Right renal pelvis (tissue), 4 donors: ENCODE data around the gene UBA5. TPM values are rescaled to one million over a fixed set of nuclear protein-coding genes. Genes with fewer than 3 reads are reported as not detected.

Source experiments
- DNase-seq, 4 donors: peaks; one replicate each; pipeline ENCODE4 v3.0.0-alpha.2; 2013; ENCODE audit warnings: low read depth in 4 of 4, low spot score in 3 of 4, missing footprints in 1 of 4
- polyA plus RNA-seq, 4 donors: library from polyadenylated mRNA; unstranded; fragments of 120-200 nt; gene quantifications; one replicate each; pipeline ENCODE4 v1.2.1, GENCODE V29; 2013; ENCODE audit not compliant: insufficient read length in 4 of 4

The UBA5 gene
- polyA plus RNA-seq, 4 donors = 56.0 to 74.2 (median 66.7) TPM

DNA sequence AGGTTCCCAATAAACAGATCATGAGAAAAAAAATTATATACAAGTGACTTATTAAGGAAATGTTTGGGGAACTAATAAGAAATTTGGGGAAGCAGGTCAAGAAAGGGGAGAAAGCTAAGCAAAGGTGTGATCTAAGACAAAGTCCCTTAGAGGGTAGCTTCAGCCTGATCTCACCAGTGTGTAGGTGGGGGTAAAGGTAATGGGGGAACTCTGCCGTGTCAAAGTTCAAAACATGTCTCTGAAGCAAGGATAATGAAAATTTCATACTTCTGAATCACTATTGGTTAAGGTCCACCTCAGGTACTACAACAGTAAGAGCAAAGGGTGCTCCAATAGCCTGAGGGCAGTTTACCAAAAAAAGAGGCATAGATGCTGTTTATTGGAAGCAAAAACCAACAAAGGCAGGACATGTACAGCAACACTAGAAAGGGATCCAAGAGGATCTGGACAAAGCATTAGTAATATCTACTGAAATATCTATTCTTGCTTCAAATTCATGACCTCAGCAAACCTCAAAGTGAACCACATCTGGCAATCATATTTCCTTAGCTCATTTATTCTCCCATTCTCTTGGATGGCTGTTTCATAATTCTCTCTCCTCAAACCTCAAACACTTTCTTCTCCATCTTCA, 7.4 kb upstream of the UBA5 start:
- no peak for DNase-seq

GRCh38 chr3:132654190-132654589, 5.9 kb upstream of the UBA5 start:
- no peak for DNase-seq

- peak in 1 of 4 donors; percentile 8 for DNase-seq
These were observed 5.4 kb upstream of the UBA5 start for GRCh38 chr3:132654721-132655120.

GRCh38 chr3:132655471-132655870, 4.7 kb upstream of the UBA5 start:
- DNase-seq = no peak

DNA sequence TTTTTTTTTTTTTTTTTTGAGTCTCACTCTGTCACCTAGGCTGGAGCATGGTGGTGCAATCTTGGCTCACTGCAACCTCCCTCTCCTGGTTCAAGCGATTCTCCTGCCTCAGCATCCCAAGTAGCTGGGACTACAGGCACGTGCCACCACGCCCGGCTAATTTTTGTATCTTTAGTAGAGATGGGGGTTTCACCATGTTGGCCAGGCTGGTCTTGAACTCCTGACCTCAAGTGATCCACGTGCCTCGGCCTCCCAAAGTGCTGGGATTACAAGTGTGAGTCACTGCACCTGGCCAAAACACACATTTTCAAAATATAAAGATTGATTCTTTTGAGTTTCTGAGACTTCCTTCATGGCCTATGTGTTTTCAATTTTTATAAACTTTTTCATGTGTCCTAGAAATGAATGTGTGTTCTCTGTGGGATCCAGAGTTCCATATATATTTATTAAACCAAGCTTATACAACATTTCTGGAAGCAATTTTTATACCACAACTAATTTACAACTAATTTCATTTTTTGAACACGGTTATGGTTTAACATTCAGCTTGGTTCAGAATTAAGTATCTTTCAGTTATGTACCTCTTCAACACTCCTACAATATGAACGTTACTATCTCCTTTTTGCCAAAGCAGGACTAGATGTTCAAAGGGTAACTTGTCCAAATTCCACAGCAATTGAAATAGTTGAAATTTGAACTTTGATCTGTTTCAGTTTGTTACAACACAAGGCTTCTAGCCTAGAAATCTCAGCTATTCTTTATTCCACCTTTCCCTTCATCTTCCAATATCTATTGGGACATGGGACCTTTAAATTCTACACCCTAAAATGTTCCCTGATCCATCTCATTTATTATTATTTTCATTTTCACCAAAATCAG, 2.0 kb upstream of the UBA5 start:
- DNase-seq = no peak

DNA sequence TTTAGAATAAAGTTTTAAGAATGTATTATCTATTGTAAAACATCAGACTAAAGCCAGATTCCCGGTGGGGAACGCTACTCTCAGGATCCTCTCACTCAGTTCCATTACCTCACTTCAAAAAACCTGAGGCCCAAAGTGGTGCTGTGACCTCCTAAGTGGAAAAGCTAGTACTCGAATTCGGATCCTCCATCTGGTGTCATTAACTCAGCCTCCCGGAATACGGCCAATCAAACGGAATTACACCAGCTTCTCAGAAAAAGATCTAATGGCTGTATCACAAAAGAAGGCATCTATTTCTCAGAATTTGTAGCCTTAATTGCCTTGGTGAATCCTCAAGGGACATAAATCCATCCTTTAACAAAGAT, 1.1 kb upstream of the UBA5 start:
- no peak for DNase-seq

- DNase-seq = peak in 3 of 4 donors; percentile 56 to 67 (median 65)
These were observed 621 bp upstream of the UBA5 start, which contains the start of gene ACAD11 for GRCh38 chr3:132659365-132660051. ACAD11 (minus strand) TSS chr3:132659809; CDS start chr3:132659751, 58 bp downstream.

GRCh38 chr3:132660811-132661070, 612 bp downstream of the UBA5 start:
- DNase-seq = no peak

DNA sequence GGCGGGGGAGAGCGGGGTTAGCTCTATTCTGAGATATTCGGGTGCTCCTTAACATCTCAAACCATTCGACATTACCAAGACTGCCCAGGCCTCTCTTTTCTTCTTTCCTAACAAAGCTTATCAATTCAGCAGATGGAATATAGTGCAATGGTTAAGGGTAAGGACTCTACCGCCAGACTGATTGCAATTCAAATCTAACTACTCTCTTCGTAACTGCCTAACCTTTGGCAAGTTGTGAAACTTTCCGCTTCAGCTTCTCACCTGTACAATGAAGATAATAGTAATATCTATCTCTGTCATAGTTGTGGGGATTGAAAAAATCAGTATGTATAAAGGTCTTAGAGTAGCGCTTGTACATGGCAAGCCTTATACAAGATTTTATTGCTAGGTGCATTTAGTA, 972 bp downstream of the UBA5 start:
- DNase-seq = no peak

DNA sequence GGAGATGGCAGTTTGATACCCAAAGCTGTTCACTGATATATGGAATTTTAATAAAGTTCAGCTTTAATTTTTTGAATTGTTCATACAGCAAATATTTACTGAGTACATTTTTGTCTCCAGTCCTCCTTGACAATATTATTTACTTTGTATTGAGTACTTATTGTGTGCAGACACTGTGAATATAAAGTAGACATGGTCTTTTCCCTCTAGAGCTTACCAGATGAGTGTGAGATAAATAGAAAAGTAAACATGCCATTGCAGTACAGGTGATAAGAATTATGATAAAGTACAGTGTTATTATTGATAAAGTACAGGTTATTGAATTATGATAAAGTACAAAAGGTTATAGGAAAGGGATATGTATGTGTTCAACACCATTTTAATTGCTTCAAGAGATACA, 2.1 kb downstream of the UBA5 start:
- no peak for DNase-seq

- no peak for DNase-seq
These were observed 5.2 kb downstream of the UBA5 start for GRCh38 chr3:132665230-132665745.

- no peak for DNase-seq
These were observed 9.2 kb downstream of the UBA5 start for GRCh38 chr3:132669256-132669777.

DNA sequence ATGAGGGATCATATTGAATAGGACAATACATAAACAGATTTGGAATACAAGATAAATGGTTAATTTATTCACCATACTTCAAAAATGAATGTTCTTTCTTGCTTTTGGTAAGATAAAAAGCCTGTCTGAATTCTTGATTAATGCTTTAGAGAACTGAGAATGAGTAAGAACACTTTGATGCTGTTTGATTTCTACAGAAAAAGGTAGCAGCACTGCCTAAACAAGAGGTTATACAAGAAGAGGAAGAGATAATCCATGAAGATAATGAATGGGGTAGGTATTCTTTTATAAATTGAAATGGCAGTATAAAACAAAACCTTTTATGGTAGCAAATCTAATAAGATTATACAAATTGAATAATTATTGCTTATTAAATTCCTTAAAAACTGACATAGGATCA, 15.3 kb downstream of the UBA5 start:
- no peak for DNase-seq

DNA sequence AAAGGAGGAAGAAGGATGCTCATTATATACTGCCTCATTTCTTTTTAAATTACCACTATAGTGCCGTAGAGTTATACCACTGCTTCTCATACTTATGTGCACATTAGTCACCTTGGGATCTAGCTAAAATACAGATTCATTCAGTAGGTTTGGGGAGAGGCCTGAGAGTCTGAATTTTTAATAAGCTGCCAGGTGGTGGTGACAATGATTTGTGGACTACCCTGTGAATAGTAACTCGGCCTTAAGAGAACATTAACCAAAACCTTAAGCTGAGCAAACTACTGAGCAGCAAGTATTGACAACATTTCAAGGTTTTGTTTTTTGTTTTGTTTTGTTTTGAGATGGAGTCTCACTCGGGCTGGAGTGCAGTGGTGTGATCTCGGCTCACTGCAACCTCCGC, 19.8 kb downstream of the UBA5 start:
- no peak for DNase-seq

GRCh38 chr3:132681421-132681820, 21.3 kb downstream of the UBA5 start:
- no peak for DNase-seq

GRCh38 chr3:132682201-132682600, 22.1 kb downstream of the UBA5 start:
- DNase-seq = no peak

GRCh38 chr3:132690040-132690439, 29.9 kb downstream of the UBA5 start:
- DNase-seq = no peak

- no peak for DNase-seq
These were observed 34.9 kb downstream of the UBA5 start for GRCh38 chr3:132694991-132695390.

GRCh38 chr3:132695422-132695821, 35.3 kb downstream of the UBA5 start:
- no peak for DNase-seq

DNA sequence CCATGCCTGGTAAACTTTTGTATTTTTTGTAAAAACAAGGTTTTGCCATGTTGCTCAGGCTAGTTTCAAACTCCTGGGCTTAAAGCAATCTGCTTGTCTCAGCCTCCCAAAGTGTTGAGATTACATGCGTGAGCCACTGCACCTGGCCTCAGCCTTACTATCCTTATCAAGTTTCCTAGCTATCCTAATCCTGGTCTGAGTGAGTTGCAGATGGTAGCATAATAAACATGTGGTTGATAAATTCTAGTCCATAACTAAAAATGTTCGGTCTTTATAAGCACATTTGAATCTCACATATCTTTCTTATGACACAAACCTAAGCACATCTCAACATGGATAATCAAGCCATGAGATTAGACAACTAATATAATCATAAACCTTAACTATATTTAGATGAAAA, 43.6 kb downstream of the UBA5 start:
- DNase-seq = no peak

DNA sequence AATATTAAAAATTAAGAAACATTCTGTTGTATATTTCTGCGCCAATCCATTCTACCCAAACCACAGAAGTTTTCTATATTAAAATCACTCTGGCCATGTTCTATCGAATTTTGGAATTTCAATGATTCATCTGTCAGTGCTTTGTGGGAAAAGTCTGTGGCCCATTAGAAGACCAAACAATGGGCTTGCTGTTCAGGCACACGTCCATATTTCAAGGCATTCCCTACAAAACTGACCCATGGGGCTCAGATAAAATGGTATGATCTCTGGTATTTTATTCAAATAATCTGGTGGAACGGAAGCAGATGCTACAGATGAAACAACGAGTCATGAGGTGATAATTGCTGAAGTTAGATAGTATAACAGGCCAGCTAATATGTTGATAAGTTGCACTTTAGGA, 49.6 kb downstream of the UBA5 start:
- DNase-seq = no peak
